ENCODE data around the gene AK5. TPM values are rescaled to one million over a fixed set of nuclear protein-coding genes. Genes with fewer than 3 reads are reported as not detected.

AK5 gene
- total RNA-seq, 4 donors from 2014 or later, result not detected

GRCh38 chr1:77356136-77356535, 74.3 kb downstream of the AK5 start:
- no peaks in the 10 kb centered on the region for H3K36me3 ChIP-seq
- DNase-seq, result no peak
- TF ChIP-seq POLR2A (IDR thresholded peaks at IDR 0.05), result no peak
- no peak for TF ChIP-seq CTCF (IDR thresholded peaks at IDR 0.05)
- no peaks in the 10 kb centered on the region for H3K4me1 ChIP-seq
- no peaks in the 10 kb centered on the region for H3K9me3 ChIP-seq
- WGBS, 2 donors, result 56 to 61% methylated on average over 3 of the region's 3 CpGs
- no peaks in the 10 kb centered on the region for H3K27me3 ChIP-seq
- intact Hi-C loops (cut with DNase I), result no loop called here
- H3K4me3 ChIP-seq, result no peak overlapping the region
- H3K27ac ChIP-seq, result no peak overlapping the region

GRCh38 chr1:77360256-77360655, 78.4 kb downstream of the AK5 start:
- Histone ChIP-seq H3K4me3 (no peak overlapping the region), H3K27me3 (no peaks in the 10 kb centered on the region), H3K36me3 (no peaks in the 10 kb centered on the region), H3K4me1 (no peaks in the 10 kb centered on the region), H3K9me3 (no peaks in the 10 kb centered on the region), H3K27ac (no peak overlapping the region)
- intact Hi-C loops (cut with DNase I), result no loop called here
- DNase-seq, result no peak
- TF ChIP-seq POLR2A (IDR thresholded peaks at IDR 0.05) (no peak), CTCF (IDR thresholded peaks at IDR 0.05) (no peak)

GRCh38 chr1:77361621-77362020, 79.8 kb downstream of the AK5 start:
- intact Hi-C loops (cut with DNase I), result no loop called here
- H3K9me3 ChIP-seq, result no peaks in the 10 kb centered on the region
- no peak for TF ChIP-seq CTCF (IDR thresholded peaks at IDR 0.05)
- no peak for TF ChIP-seq POLR2A (IDR thresholded peaks at IDR 0.05)
- H3K4me3 ChIP-seq, result no peak overlapping the region
- WGBS, 2 donors, result 87 to 93% methylated on average over 7 of the region's 7 CpGs
- H3K27me3 ChIP-seq, result no peaks in the 10 kb centered on the region
- no peak overlapping the region for H3K27ac ChIP-seq
- no peaks in the 10 kb centered on the region for H3K36me3 ChIP-seq
- no peaks in the 10 kb centered on the region for H3K4me1 ChIP-seq
- no peak for DNase-seq

GRCh38 chr1:77370161-77370560, 88.3 kb downstream of the AK5 start:
- H3K27me3 ChIP-seq, result no peaks in the 10 kb centered on the region
- no peaks in the 10 kb centered on the region for H3K4me1 ChIP-seq
- intact Hi-C loops (cut with DNase I), result no loop called here
- H3K9me3 ChIP-seq, result no peaks in the 10 kb centered on the region
- DNase-seq, result no peak
- no peak overlapping the region for H3K27ac ChIP-seq
- TF ChIP-seq POLR2A (IDR thresholded peaks at IDR 0.05), result no peak
- no peak for TF ChIP-seq CTCF (IDR thresholded peaks at IDR 0.05)
- WGBS, 2 donors, result 27 to 53% methylated on average over 2 to 3 of the region's 4 CpGs
- no peaks in the 10 kb centered on the region for H3K36me3 ChIP-seq
- H3K4me3 ChIP-seq, result no peak overlapping the region

- H3K4me3 ChIP-seq, result no peak overlapping the region
- H3K27ac ChIP-seq, result no peak overlapping the region
- intact Hi-C loops (cut with DNase I), result no loop called here
- DNase-seq, result no peak
- H3K4me1 ChIP-seq, result no peaks in the 10 kb centered on the region
- 49 to 84% methylated on average over 2 of the region's 2 CpGs for WGBS, 2 donors
- no peaks in the 10 kb centered on the region for H3K36me3 ChIP-seq
- no peaks in the 10 kb centered on the region for H3K27me3 ChIP-seq
- no peaks in the 10 kb centered on the region for H3K9me3 ChIP-seq
- TF ChIP-seq POLR2A (IDR thresholded peaks at IDR 0.05), result no peak
- TF ChIP-seq CTCF (IDR thresholded peaks at IDR 0.05), result no peak
Observed at GRCh38 chr1:77370583-77371306, 88.9 kb downstream of the AK5 start.
